Mesenchymal stem cell (in vitro differentiated cells and primary cell): ENCODE data around the gene ZNF334.
A peak's percentile ranks its signal among the peaks of the same experiment; 100 is the strongest.

Experiments used
- DNase-seq: peaks from one replicate; pipeline ENCODE4 v3.0.0-alpha.2; 2013
- H2AFZ ChIP-seq: one replicate; pipeline ENCODE4 v1.6.1; 2013; ENCODE audit warnings: low read depth, mild to moderate bottlenecking, control low read depth, inconsistent platforms, low read length, moderate library complexity
- H2AK5ac ChIP-seq: 2 replicates; pipeline ENCODE4 v1.6.1; 2013; ENCODE audit warnings: low read length, moderate library complexity, mild to moderate bottlenecking, inconsistent platforms; ENCODE audit not compliant: severe bottlenecking
- H2BK120ac ChIP-seq: one replicate; pipeline ENCODE4 v1.6.1; 2013; ENCODE audit warnings: low read depth, mild to moderate bottlenecking, inconsistent platforms, low read length, moderate library complexity
- H2BK12ac ChIP-seq, 2 experiments: one replicate each; pipeline ENCODE4 v1.6.1; 2013; ENCODE audit warnings: inconsistent platforms in 2 of 2, low read length in 2 of 2, mild to moderate bottlenecking in 2 of 2, moderate library complexity in 2 of 2, control low read depth in 1 of 2
- H2BK15ac ChIP-seq: one replicate; pipeline ENCODE4 v1.6.1; 2013; ENCODE audit warnings: mild to moderate bottlenecking, low read depth, inconsistent platforms; ENCODE audit not compliant: poor library complexity, severe bottlenecking
- H2BK5ac ChIP-seq: 2 replicates; pipeline ENCODE4 v1.6.1; 2013; ENCODE audit warnings: low read depth, mild to moderate bottlenecking, low read length, control low read depth, inconsistent platforms; ENCODE audit not compliant: poor library complexity, severe bottlenecking
- H3K14ac ChIP-seq, 2 experiments: one replicate each; pipeline ENCODE4 v1.6.1; 2013; ENCODE audit warnings: inconsistent platforms in 2 of 2, low read length in 2 of 2, control low read depth in 1 of 2, mild to moderate bottlenecking in 1 of 2, moderate library complexity in 1 of 2
- H3K18ac ChIP-seq, 2 experiments: one replicate each; pipeline ENCODE4 v1.6.1; 2013; ENCODE audit warnings: inconsistent platforms in 2 of 2, low read length in 2 of 2, control low read depth in 1 of 2, low read depth in 1 of 2, mild to moderate bottlenecking in 1 of 2
- H3K23ac ChIP-seq, 2 experiments: one replicate each; pipeline ENCODE4 v1.6.1; 2013; ENCODE audit warnings: inconsistent platforms in 2 of 2, low read length in 2 of 2, mild to moderate bottlenecking in 2 of 2, moderate library complexity in 2 of 2, control low read depth in 1 of 2
- H3K27ac ChIP-seq: 2 replicates; pipeline ENCODE4 v1.5.1; 2013; ENCODE audit warnings: mild to moderate bottlenecking, moderate library complexity, low read length, control low read depth, inconsistent platforms; ENCODE audit not compliant: poor library complexity, severe bottlenecking
- H3K27me3 ChIP-seq, 2 experiments: 2 replicates each; pipeline versions ENCODE4 v1.6.1 to v1.7.0; 2013; ENCODE audit warnings: low read length in 2 of 2, mild to moderate bottlenecking in 2 of 2, moderate library complexity in 2 of 2, control low read depth in 1 of 2, inconsistent platforms in 1 of 2; ENCODE audit not compliant: control insufficient read depth in 1 of 2, insufficient read depth in 1 of 2
- H3K36me3 ChIP-seq, 2 experiments: 2 replicates each; pipeline versions ENCODE4 v1.6.1 to v1.7.0; 2013; ENCODE audit warnings: low read length in 2 of 2, control low read depth in 1 of 2, inconsistent platforms in 1 of 2, low read depth in 1 of 2, mild to moderate bottlenecking in 1 of 2; ENCODE audit not compliant: insufficient read depth in 2 of 2, control insufficient read depth in 1 of 2
- H3K4ac ChIP-seq, 2 experiments: one replicate each; pipeline ENCODE4 v1.6.1; 2013; ENCODE audit warnings: inconsistent platforms in 2 of 2, low read length in 2 of 2, mild to moderate bottlenecking in 2 of 2, moderate library complexity in 2 of 2, control low read depth in 1 of 2, low read depth in 1 of 2
- H3K4me1 ChIP-seq: 2 replicates; pipeline ENCODE4 v1.6.1; 2013; ENCODE audit warnings: low read depth, low read length, control low read depth; ENCODE audit not compliant: control insufficient read depth, insufficient read depth
- H3K4me2 ChIP-seq: 2 replicates; pipeline ENCODE4 v1.6.1; 2013; ENCODE audit warnings: low read length, mild to moderate bottlenecking, inconsistent platforms; ENCODE audit not compliant: poor library complexity, severe bottlenecking
- H3K4me3 ChIP-seq, 2 experiments: 2 replicates each; pipeline versions ENCODE4 v1.5.1 to v1.7.0; 2013; ENCODE audit warnings: low read length in 2 of 2, mild to moderate bottlenecking in 2 of 2, control low read depth in 1 of 2, low read depth in 1 of 2; ENCODE audit not compliant: insufficient read depth in 1 of 2
- H3K79me1 ChIP-seq: replicated peaks from 2 replicates; pipeline ENCODE4 v1.6.1; 2013; ENCODE audit warnings: mild to moderate bottlenecking, control low read depth, low read length, inconsistent platforms; ENCODE audit not compliant: poor library complexity, severe bottlenecking
- H3K9ac ChIP-seq: 2 replicates; pipeline ENCODE4 v1.7.0; 2013; ENCODE audit warnings: mild to moderate bottlenecking, low read length, moderate library complexity
- H3K9me3 ChIP-seq: 2 replicates; pipeline ENCODE4 v1.7.0; 2013; ENCODE audit warnings: mild to moderate bottlenecking, low read length; ENCODE audit not compliant: control insufficient read depth
- H4K8ac ChIP-seq: one replicate; pipeline ENCODE4 v1.6.1; 2013; ENCODE audit warnings: inconsistent platforms, mild to moderate bottlenecking, low read length, moderate library complexity
- H4K91ac ChIP-seq: one replicate; pipeline ENCODE4 v1.6.1; 2013; ENCODE audit warnings: mild to moderate bottlenecking, low read length, inconsistent platforms
- WGBS: methylation state at CpG from one replicate; pipeline ENCODE4 v1.1.7; 2013; ENCODE audit warnings: mixed read lengths; 5-methylcytosine and 5-hydroxymethylcytosine counted together

ZNF334 gene

DNA sequence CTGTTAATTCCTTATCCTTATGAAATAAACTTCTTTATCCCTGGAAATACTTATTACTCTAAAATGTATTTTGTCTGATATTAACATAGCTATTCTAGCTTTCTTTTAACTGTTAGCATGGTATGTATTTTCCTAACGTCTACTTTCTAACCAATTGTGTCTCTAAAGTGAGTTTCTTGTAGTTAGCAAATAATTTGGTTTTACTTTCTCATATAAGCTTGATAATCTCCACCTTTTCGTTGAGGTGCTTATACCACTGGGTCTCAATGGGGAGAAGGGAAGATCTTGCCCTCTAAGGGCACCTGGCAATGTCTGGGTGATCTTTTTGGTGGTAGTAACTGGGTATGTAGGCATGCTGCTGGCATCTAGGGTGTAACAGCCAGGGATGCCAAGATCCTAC lies 25.7 kb downstream of the ZNF334 start:
- Histone ChIP-seq H3K18ac (no peak overlapping the region), H3K27ac (no peak overlapping the region), H2AFZ (no peak overlapping the region), H3K79me1 (no peaks in the 10 kb centered on the region), H2BK5ac (no peak overlapping the region), H3K27me3 (peaks cover 0 to 18% of the 10 kb centered on the region in 2 experiments), H3K36me3 (no peaks in the 10 kb centered on the region), H3K14ac (no peak overlapping the region), H3K4me3 (no peak overlapping the region), H3K9ac (no peak overlapping the region), H3K9me3 (peaks cover 12% of the 10 kb centered on the region), H4K91ac (no peak overlapping the region), H3K4ac (no peak overlapping the region), H3K4me2 (no peak overlapping the region), H2BK120ac (no peak overlapping the region), H3K23ac (no peak overlapping the region), H2BK12ac (no peak overlapping the region), H3K4me1 (no peaks in the 10 kb centered on the region), H2AK5ac (no peak overlapping the region), H2BK15ac (no peak overlapping the region), H4K8ac (no peak overlapping the region)
- DNase-seq: no peak
- WGBS: 53% methylated on average over 1 of the region's 2 CpGs

DNA sequence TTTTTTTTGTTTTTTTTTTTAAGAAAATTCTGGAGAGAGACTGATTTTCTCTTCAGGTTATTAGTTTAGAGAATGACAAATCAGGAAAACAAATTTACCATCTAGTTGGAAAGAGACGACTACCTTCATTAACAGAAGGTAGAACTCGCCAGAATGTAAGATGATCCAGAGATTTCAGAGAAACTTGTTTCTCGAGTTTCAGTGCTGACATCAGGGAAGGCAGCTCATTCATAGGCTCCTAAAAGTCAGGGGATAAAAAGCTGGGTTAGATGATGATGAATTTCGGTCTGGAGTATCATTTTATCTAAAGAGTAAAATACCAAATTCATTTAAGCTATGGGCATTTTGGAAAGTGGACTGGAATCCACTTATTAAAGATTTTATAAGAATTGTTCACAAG lies 27.9 kb downstream of the ZNF334 start:
- peak overlapping the region; percentile 60 for H3K9ac ChIP-seq
- H2BK15ac ChIP-seq: no peak overlapping the region
- H3K4me1 ChIP-seq: no peaks in the 10 kb centered on the region
- no peaks in the 10 kb centered on the region for H3K79me1 ChIP-seq
- no peak overlapping the region for H2AFZ ChIP-seq
- no peak overlapping the region for H3K23ac ChIP-seq
- H4K8ac ChIP-seq: no peak overlapping the region
- no peaks in the 10 kb centered on the region for H3K9me3 ChIP-seq
- no peak overlapping the region for H3K4ac ChIP-seq
- H3K36me3 ChIP-seq: no peaks in the 10 kb centered on the region
- no peak overlapping the region for H2BK12ac ChIP-seq
- peaks cover 0 to 21% of the 10 kb centered on the region in 2 experiments for H3K27me3 ChIP-seq
- no peak overlapping the region for H2BK120ac ChIP-seq
- WGBS: 50% methylated on average over 3 of the region's 4 CpGs
- H3K4me2 ChIP-seq: no peak overlapping the region
- H2AK5ac ChIP-seq: no peak overlapping the region
- no peak overlapping the region for H2BK5ac ChIP-seq
- no peak overlapping the region for H3K18ac ChIP-seq
- H3K4me3 ChIP-seq: peak overlapping the region in 1 of 2 experiments; percentile 20
- no peak overlapping the region for H3K27ac ChIP-seq
- H4K91ac ChIP-seq: no peak overlapping the region
- H3K14ac ChIP-seq: no peak overlapping the region
- DNase-seq: no peak

DNA sequence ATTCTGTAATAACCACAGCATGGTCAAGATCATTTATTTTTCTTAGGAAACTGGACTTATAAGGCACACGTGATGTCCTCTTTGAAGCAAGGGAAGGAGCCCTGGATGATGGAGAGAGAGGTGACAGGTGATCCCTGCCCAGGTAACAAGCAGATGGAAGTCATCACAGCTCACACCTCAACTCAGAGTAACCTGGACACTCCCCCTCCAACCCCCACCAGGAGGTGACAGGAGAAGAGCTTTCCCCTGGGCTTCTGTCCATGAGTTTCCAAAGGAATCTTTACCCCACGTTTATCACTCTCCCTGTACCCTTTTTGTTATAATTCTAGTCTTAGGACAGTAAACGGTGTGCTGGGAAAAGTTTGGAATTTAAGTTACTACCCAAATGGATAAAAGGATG lies 28.4 kb downstream of the ZNF334 start:
- Histone ChIP-seq H3K36me3 (no peaks in the 10 kb centered on the region), H2BK120ac (no peak overlapping the region), H3K4me1 (no peaks in the 10 kb centered on the region), H3K4ac (no peak overlapping the region), H2AFZ (no peak overlapping the region), H3K14ac (no peak overlapping the region), H3K4me2 (no peak overlapping the region), H2BK5ac (no peak overlapping the region), H3K18ac (no peak overlapping the region), H2AK5ac (no peak overlapping the region), H4K91ac (no peak overlapping the region), H3K79me1 (no peaks in the 10 kb centered on the region), H3K27ac (no peak overlapping the region), H3K9me3 (no peaks in the 10 kb centered on the region), H3K23ac (no peak overlapping the region), H3K9ac (peak overlapping the region; percentile 60), H3K4me3 (no peak overlapping the region), H3K27me3 (peaks cover 0 to 26% of the 10 kb centered on the region in 2 experiments), H4K8ac (no peak overlapping the region), H2BK12ac (no peak overlapping the region), H2BK15ac (no peak overlapping the region)
- DNase-seq: no peak
- WGBS: 68% methylated on average over 2 of the region's 3 CpGs

GRCh38 chr20:46483879-46484278 lies 29.5 kb downstream of the ZNF334 start:
- H2BK12ac ChIP-seq: no peak overlapping the region
- H3K4me1 ChIP-seq: no peaks in the 10 kb centered on the region
- H2AK5ac ChIP-seq: no peak overlapping the region
- no peak for DNase-seq
- H2BK15ac ChIP-seq: no peak overlapping the region
- no peak overlapping the region for H3K4ac ChIP-seq
- H3K36me3 ChIP-seq: no peaks in the 10 kb centered on the region
- no peak overlapping the region for H3K18ac ChIP-seq
- H3K4me2 ChIP-seq: no peak overlapping the region
- no peaks in the 10 kb centered on the region for H3K79me1 ChIP-seq
- no peak overlapping the region for H4K8ac ChIP-seq
- H2AFZ ChIP-seq: no peak overlapping the region
- WGBS: 83% methylated on average over 2 of the region's 2 CpGs
- H3K27ac ChIP-seq: no peak overlapping the region
- H3K27me3 ChIP-seq: peaks cover 0 to 34% of the 10 kb centered on the region in 2 experiments
- no peak overlapping the region for H3K14ac ChIP-seq
- no peak overlapping the region for H2BK120ac ChIP-seq
- no peak overlapping the region for H3K23ac ChIP-seq
- H2BK5ac ChIP-seq: no peak overlapping the region
- no peaks in the 10 kb centered on the region for H3K9me3 ChIP-seq
- no peak overlapping the region for H3K9ac ChIP-seq
- H3K4me3 ChIP-seq: no peak overlapping the region
- H4K91ac ChIP-seq: no peak overlapping the region
